KOPT-K1 (cell line): ENCODE results near the gene CDH24.

ENCODE experiments used
- H3K27ac ChIP-seq: fragments of 200-600 bp; sonication (generic); 2 replicates; pipeline ENCODE4 v1.5.1; 2016; ENCODE audit warnings: antibody characterized with exemption, mild to moderate bottlenecking, low read depth, low read length; ENCODE audit not compliant: poor library complexity, severe bottlenecking
- H3K36me3 ChIP-seq: fragments of 200-600 bp; sonication (generic); 2 replicates; pipeline ENCODE4 v1.5.1; 2017; ENCODE audit warnings: antibody characterized with exemption, mild to moderate bottlenecking, low read length, moderate library complexity; ENCODE audit not compliant: insufficient read depth
- H3K9me3 ChIP-seq: fragments of 200-600 bp; sonication (generic); 2 replicates; pipeline ENCODE4 v1.5.1; 2017; ENCODE audit warnings: antibody characterized with exemption, low read length, mild to moderate bottlenecking; ENCODE audit not compliant: insufficient read depth, poor library complexity, severe bottlenecking

CDH24 gene

GRCh38 chr14:23074906-23075305 lies 17.6 kb upstream of the CDH24 start:
- H3K36me3 ChIP-seq: peaks cover 79% of the 10 kb centered on the region
- no peak overlapping the region for H3K27ac ChIP-seq
- H3K9me3 ChIP-seq: no peaks in the 10 kb centered on the region

GRCh38 chr14:23071921-23072539 lies 14.7 kb upstream of the CDH24 start:
- peaks cover 79% of the 10 kb centered on the region for H3K36me3 ChIP-seq
- H3K27ac ChIP-seq: peak overlapping the region; percentile 86
- no peaks in the 10 kb centered on the region for H3K9me3 ChIP-seq

- peak overlapping the region; percentile 86 for H3K27ac ChIP-seq
- H3K36me3 ChIP-seq: peaks cover 79% of the 10 kb centered on the region
- H3K9me3 ChIP-seq: no peaks in the 10 kb centered on the region
Observed at GRCh38 chr14:23071244-23071920, 14.1 kb upstream of the CDH24 start.

GRCh38 chr14:23070262-23071129 lies 13.2 kb upstream of the CDH24 start:
- Histone ChIP-seq H3K27ac (peak overlapping the region; percentile 86), H3K36me3 (peaks cover 79% of the 10 kb centered on the region), H3K9me3 (no peaks in the 10 kb centered on the region)

GRCh38 chr14:23069413-23069806 lies 12.1 kb upstream of the CDH24 start:
- H3K36me3 ChIP-seq: peaks cover 79% of the 10 kb centered on the region
- H3K27ac ChIP-seq: no peak overlapping the region
- no peaks in the 10 kb centered on the region for H3K9me3 ChIP-seq

GRCh38 chr14:23068789-23069412 lies 11.6 kb upstream of the CDH24 start:
- H3K27ac ChIP-seq: no peak overlapping the region
- H3K36me3 ChIP-seq: peaks cover 79% of the 10 kb centered on the region

GRCh38 chr14:23067847-23068788 lies 10.8 kb upstream of the CDH24 start:
- H3K9me3 ChIP-seq: no peaks in the 10 kb centered on the region
- H3K27ac ChIP-seq: no peak overlapping the region
- H3K36me3 ChIP-seq: peaks cover 83% of the 10 kb centered on the region

More at GRCh38 chr14:23068789-23069412, 11.6 kb upstream of the CDH24 start:
- H3K9me3 ChIP-seq: no peaks in the 10 kb centered on the region

GRCh38 chr14:23066855-23067744 lies 9.8 kb upstream of the CDH24 start:
- H3K9me3 ChIP-seq: no peaks in the 10 kb centered on the region
- H3K36me3 ChIP-seq: peaks cover 83% of the 10 kb centered on the region
- H3K27ac ChIP-seq: no peak overlapping the region

- Histone ChIP-seq H3K9me3 (no peaks in the 10 kb centered on the region), H3K27ac (no peak overlapping the region), H3K36me3 (peaks cover 85% of the 10 kb centered on the region)
Observed at GRCh38 chr14:23066368-23066767, 9.0 kb upstream of the CDH24 start.

- Histone ChIP-seq H3K27ac (no peak overlapping the region), H3K9me3 (no peaks in the 10 kb centered on the region), H3K36me3 (peaks cover 97% of the 10 kb centered on the region)
Observed at GRCh38 chr14:23063601-23064000, 6.3 kb upstream of the CDH24 start.

GRCh38 chr14:23062002-23062401 lies 4.7 kb upstream of the CDH24 start:
- H3K9me3 ChIP-seq: no peaks in the 10 kb centered on the region
- peaks cover 86% of the 10 kb centered on the region for H3K36me3 ChIP-seq
- no peak overlapping the region for H3K27ac ChIP-seq

- Histone ChIP-seq H3K9me3 (no peaks in the 10 kb centered on the region), H3K27ac (no peak overlapping the region), H3K36me3 (peaks cover 73% of the 10 kb centered on the region)
Observed at GRCh38 chr14:23060536-23061260, 3.4 kb upstream of the CDH24 start.
